ENCODE measurements around the gene OR5L2. TPM values are rescaled to one million over a fixed set of nuclear protein-coding genes. Genes with fewer than 3 reads are reported as not detected.

The OR5L2 gene
- total RNA-seq, 2 donors from 2014 or later = not detected

Other genes with a start within 250 kb of the OR5L2 start
- not detected for gene OR4C11, start 219.6 kb upstream of the OR5L2 start, total RNA-seq
- gene OR4P4, start 192.1 kb upstream of the OR5L2 start, total RNA-seq = not detected
- gene OR4S2, start 178.9 kb upstream of the OR5L2 start, total RNA-seq = not detected
- gene OR4C6, start 165.0 kb upstream of the OR5L2 start, total RNA-seq = not detected
- gene OR5D13, start 53.8 kb upstream of the OR5L2 start, total RNA-seq = not detected
- not detected for gene OR5D14, start 31.7 kb upstream of the OR5L2 start, total RNA-seq
- gene OR5L1, start 15.9 kb upstream of the OR5L2 start, total RNA-seq = not detected
- gene OR5D18, start 7.6 kb upstream of the OR5L2 start, total RNA-seq = not detected
- not detected for gene OR5D16, start 11.5 kb downstream of the OR5L2 start, total RNA-seq
- not detected for gene TRIM51, start 56.1 kb downstream of the OR5L2 start, total RNA-seq
- not detected for gene OR5W2, start 87.4 kb downstream of the OR5L2 start, total RNA-seq
- gene OR5I1, start 109.2 kb downstream of the OR5L2 start, total RNA-seq = not detected
- not detected for gene OR10AG1, start 142.7 kb downstream of the OR5L2 start, total RNA-seq
- not detected for gene OR5F1, start 167.4 kb downstream of the OR5L2 start, total RNA-seq
- not detected for gene OR5AS1, start 200.4 kb downstream of the OR5L2 start, total RNA-seq

All from right atrium auricular region (tissue), 2 donors.